GM21360 (cell line): ENCODE data around the gene PROX2.

Source experiments
- ATAC-seq: cut with Tn5 transposase; IDR thresholded peaks from one replicate; pipeline ENCODE4 v1.9.1; 2021; ENCODE audit warnings: mild to moderate bottlenecking, moderate library complexity; ENCODE audit not compliant: unreplicated experiment

Gene PROX2, protein sequence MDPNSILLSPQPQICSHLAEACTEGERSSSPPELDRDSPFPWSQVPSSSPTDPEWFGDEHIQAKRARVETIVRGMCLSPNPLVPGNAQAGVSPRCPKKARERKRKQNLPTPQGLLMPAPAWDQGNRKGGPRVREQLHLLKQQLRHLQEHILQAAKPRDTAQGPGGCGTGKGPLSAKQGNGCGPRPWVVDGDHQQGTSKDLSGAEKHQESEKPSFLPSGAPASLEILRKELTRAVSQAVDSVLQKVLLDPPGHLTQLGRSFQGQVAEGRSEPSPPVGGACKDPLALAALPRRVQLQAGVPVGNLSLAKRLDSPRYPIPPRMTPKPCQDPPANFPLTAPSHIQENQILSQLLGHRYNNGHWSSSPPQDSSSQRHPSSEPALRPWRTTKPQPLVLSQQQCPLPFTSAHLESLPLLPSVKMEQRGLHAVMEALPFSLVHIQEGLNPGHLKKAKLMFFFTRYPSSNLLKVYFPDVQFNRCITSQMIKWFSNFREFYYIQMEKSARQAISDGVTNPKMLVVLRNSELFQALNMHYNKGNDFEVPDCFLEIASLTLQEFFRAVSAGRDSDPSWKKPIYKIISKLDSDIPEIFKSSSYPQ

DNA sequence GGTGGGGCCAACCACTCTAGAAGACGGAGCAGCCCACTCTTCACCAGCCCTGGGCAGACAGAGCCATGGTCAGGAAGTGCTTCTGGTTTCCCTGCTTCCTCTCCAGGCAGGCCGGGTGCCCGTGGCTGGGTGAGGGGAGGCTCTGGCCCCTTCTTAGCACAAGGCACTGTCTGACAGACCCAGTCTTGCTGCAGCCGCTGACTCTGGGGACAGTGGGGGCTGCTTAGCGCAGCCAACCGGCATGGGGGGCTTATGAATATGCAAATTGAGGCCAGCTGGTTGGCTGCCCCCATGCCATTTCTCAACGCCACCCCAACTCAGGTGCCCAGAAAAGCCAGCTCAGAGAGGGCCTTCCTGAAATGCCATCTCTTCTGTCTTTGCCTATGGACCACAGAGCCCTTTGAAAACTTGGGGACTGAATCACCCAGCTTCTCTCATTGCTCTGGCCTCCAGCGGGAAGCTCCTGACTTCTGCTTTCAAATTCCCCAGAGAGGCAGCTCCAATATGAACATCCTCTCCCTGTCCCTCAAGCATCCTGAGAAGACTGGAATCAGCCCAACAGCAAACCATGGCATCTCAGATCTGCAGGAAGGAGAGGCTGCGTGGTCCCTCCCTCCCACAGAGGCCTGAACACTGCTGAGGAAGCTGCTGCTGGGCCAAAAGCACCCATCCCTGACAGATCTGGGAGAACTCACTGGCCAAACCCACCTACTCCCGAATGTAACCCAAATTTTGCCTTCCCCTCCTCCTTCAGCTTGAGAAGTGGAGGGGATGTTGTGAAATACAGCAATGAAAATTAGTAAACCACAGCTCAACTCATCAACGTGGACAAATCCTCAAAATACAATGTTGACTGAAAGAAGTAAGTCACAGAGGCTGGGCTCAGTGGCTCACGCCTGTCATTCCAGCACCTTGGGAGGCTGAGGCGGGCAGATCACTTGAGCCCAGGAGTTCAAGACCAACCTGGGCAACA lies at the start of gene PROX2:
Gene PROX2, minus strand, starts transcription at position 205 of the 973 bp plus-strand sequence. CDS start 12,311 bp downstream, outside the sequence.
- no peak for ATAC-seq

DNA sequence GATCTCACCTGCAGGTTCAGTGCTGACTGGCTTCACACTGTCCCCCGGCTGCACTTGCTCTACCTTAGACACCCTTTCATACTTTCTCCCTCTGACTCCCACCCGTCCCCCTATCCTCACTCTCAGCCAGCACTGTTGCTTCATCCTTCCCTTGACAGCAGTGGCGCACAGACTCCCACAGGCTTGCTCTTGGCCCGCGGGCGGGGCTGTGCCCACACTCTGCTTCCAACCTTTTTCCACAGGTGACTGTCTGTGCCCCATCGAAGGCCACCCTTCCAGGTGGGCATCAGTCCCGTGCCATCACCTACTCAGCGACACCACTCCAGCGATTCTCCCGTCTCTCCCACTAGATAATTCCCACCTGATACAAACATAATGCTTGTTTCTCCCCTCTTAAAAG lies 48.1 kb upstream of the PROX2 start:
- no peak for ATAC-seq

DNA sequence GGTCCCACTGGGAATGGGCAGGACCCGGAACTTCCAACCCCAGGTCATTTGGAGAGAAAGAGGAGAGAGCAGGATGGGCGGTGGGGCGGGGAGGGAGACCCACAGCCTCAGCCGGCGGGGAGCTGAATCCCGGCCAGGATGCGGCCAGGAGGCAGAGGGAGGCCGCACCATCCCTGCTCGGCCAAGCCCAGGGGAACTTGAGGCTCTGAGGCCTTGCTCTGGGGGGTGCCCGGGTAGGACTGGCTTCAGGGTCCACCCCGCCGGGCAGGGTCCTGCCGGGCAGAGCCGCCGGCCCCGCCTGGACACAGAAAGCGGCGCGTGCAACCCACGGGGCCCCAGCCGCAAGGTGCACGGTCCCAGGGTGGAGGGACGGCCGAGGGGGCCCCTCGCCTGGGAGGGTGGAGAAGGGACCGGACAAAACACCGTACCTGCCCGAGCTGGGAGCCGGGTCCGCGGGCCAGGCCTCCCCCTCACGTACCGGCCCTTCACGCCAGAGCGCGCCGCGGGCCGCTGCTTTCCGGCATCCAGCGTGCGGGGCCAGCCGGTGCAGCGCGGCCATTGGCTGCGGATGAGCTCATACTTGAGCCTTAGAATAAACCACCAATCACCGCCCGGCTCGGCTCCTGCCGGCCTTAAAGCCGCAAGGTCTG lies 46.9 kb upstream of the PROX2 start, which contains the start of gene RPS6KL1:
Gene RPS6KL1, minus strand, starts transcription at position 509 of the 650 bp plus-strand sequence. CDS start 1,719 bp downstream, outside the sequence.
- ATAC-seq: peak; percentile 51

DNA sequence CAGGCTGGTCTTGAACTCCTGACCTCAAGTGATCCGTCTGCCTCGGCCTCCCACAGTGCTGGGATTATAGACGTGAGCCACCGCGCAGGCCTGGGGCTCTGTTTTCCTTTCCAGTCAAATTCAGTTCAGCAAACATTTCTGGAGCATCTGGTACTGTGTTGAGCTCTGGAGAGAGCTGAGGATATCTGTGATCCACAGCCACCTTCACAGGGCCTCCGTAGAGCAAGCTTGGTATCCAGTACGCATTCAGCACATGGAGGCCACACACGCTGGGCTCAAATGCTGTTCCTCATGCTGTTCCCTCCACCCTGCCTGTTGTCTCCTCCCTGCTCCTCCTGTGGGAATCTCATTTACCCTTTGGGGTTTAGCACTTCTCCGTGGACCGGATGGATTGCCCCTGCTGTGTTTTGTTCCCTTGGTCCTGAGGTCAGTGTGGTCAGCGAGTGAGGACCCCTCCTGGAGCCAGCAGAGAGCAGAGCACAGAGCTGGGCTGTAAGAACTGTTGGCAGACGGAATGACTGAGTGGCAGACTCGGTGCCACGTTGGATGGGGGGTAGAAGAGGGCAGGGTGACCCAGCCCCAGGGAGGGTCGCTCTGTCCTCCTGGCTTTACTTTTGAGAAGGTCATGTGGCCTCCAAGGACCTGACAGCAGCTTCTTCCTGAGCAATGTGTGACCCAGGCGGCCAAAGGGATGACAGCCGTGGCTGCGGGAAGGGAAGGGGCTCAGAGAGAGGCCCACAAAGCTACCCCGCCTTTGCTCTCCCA lies 46.2 kb upstream of the PROX2 start:
- ATAC-seq: no peak

DNA sequence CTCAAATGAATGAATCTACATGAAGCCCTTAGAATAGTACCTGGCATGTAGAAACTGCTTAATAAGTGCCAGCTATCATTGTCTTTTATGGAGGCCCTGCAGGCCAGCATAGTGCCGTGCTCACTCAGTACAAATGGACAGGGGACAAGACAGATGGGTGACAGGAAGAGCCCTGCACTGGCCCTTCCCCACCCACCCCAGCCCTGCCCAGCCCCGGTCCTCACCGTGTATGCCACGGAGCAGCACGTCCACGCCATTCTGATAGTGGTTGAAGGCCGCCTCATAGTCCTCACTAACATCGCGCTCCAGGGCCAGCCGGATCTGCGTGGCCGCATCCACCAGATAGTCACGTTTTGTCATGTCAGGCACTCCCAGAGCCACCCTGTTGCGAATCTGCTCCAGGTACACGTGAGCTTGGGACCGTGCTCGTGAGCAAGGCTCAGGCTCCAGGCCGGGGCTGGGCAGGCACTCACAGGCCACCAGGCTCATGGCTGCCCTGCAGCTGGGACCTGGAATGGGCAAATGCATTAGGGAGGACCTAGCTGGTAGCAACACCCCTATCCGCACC lies 45.2 kb upstream of the PROX2 start:
- no peak for ATAC-seq

DNA sequence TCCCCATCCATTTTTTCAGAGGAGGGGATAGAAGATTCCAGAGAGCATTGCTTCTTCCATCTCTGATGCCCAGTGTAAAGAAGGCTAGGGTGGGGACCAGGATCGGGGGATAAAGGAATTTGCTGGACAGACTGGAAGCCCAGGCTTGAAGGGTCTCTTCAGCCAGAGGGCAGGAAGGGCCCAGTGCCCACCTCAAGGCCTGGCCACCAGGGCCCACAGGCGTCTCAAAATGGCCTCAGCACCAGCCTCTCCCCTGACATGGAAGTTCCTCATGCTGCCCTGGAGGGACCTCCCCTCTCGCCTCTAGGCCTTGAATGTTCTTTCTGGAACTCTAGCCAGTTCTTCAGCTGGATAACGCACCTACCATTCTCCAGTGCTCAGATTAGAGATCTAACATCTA lies 44.3 kb upstream of the PROX2 start:
- ATAC-seq: no peak

DNA sequence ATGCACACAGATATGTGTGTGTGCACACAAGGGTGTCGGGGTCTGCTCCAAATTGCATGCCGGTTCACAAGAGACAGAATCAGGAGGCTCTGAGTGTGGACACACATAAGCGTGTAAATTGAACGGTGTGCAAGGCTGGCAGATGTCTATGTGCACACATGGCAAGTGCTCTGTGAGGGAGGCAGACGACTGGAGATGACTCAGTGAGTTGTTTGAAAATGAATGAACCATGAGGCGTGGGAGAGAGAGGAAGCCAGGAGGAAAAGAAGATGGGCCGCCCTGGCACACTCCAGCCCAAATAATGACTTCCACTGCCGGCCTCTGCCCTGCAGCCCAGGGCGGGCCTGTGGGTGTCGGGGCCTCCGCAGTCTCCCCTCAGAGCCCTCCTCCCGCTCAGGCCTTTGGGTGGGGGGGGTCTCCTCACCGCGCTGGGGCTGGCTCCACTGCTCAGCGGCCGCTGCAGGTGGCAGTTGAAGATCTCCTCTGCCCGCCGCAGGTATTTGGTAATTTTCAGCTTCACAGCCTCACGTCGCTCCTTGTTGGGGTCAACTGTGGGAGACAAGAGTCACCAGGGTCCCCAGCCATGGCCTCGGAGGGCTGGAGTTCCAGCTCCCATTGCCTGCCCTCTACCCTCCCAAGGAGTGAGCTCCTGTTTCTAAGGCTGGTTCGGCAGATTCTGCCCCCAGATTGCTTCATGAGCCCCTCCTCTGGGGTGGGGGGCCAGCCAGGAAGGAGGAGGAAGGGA lies 43.6 kb upstream of the PROX2 start:
- ATAC-seq: no peak

DNA sequence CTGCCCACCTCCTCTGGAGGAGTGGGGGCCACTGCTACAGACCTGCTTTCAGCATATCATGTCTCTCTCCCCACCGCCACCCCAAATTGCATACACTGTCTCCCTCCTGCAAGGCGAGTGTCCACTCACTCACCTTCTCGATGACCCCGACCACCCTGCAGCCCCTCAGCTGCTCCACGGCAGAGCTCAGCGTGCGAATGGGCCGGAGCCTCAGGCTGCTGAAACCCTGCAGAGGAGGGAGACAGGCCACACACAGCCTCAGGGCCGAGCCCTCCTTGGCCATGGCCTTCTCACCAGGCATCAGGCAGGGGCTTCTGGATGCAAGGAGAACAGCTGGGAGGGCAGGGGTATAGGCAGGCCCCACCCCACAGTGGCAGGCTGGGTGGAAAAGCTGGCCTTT lies 42.4 kb upstream of the PROX2 start:
- no peak for ATAC-seq

DNA sequence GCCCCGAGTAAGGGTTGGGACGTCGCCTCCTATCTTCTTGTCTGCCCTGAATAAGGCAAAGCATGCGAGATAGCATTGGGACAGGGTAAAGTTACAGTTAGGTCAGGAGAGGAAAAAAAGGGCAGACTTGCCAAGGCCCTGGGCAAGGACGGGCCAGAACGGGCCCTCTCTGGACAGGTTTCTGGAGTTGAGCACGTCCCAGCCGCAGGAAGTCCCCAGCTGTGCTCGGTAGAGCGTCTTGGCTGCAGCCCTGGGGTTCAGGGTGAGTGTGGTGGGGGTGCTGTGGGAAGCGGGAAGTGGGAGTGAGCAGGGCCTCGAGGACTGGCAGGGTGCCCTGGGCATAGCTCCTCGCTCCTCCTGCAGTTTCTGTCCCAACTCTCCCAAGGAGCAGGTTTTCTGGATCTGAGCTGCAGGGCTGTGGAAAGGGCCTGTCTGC lies 41.7 kb upstream of the PROX2 start:
- no peak for ATAC-seq

DNA sequence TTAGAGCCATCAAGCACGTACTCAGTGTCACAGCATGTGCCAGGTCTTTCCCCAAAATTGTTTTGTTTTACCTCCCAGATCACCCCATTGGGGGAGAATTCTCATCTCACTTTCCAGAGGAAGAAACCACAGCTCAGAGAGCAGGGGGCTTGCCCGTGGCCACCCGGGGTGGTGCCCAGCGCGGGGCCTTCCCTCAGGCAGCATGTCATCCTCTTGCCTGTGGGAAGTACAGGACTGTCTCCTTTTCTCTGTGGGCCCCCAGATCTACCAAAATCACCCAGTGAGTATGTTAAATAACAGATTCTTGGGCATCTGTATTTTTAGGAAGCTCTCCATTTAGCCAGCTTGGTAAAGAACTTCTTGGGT lies 41.2 kb upstream of the PROX2 start:
- no peak for ATAC-seq

DNA sequence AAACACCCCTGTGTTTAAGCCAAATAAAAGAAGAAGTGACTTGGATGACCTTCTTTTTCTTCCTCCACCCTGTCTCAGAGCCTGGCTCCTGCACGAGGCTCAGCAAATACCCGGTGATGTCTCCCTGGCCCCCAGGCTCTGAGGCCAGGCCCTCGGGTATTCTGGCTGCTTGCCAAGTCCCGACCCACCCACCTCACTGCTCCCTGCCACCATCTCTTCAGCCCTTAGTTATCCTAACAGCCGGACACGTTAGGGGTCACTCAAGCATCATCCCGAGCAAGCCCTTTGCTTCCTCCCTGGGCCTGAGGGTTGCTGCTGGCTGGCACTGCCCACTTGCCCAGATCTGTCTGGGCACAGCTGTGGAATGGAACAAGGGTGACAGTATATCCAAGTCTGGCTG lies 39.9 kb upstream of the PROX2 start:
- no peak for ATAC-seq

DNA sequence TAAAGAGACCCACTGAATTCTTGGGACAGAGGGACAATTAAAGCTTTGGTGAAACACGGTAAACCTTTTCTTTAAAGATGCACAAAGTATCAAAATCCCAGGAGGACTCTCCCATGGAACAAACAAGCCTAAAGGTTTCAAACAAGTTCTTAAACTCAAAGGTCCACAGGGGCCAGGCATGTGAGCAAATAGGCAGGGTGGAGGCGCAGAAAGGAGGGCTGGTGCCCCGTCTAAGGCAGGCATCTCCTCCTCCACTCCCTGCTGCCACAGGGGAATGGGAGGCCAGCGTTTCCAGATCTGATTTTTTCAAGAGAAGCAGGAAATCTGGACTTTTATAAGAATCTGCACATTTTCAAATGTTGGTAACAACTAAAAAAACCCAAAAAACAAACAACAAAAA lies 39.5 kb upstream of the PROX2 start:
- ATAC-seq: no peak

DNA sequence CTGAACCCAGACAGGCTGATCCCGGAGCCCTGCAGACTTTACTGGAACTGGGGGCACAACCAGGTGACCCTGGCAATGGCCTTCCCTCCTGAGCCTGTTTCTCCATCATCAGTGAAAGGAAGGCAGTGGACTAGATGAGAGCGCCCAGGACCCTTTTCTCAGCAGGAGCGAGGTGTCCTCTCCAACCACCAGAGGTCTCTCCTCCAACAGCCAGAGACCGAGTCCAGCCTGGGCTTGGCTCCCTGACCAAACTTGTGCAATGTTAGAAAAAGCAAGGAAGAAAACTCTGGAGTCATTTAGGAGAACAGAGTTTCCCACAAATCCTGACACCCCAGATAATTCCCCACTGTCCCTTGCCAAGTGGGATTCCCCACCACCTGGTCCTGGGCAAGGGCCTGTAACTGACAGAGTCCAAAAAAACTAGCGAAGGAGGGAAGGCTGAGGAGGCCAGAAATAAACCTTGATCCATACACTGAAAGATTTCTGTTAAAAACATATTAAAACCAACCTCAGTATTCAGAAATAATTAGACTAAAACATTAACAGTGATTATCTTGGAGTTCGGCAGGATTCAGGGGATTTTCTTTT lies 38.1 kb upstream of the PROX2 start:
- no peak for ATAC-seq

DNA sequence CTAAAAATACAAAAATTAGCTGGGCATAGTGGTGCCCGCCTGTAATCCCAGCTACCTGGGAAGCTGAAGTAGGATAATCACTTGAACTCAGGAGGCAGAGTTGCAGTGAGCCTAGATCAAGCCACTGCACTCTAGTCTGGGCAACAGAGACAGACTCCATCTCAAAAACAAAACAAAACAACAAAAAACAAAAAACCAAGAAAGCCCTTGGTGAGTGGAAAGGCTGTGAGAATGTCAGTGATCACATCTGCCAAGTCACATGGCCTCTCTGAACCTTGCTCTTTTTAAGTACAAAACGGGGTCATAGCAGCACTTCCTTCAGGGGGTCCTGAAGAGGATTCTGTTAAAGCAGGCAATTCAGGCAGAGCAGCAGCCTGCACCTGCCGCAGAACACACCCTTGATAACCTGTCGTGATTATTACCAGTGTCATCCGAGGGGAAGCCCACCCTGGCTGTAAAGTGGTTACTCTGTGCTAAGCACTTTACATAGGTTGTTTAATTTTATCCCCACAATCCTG lies 37.5 kb upstream of the PROX2 start:
- ATAC-seq: no peak

DNA sequence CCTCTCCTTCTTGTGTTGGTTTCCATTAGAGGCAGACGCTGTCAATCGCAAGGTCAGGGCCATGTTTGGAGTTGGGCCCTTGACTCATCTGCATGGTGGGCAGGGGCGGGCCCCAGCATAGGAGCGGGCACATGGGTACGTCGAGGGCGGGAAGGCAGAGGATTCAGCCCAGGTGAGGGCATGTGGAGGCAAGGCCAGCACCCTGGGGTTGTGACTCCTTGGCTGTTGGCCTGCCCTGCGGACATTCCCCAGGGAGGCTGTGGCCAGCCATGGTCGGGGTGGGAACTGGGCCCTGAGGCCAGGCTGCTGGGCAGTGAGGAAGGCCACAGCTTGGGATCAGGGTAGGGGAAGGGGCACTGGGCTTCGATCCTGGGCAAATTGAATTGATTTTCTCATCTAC lies 36.9 kb upstream of the PROX2 start:
- ATAC-seq: no peak

DNA sequence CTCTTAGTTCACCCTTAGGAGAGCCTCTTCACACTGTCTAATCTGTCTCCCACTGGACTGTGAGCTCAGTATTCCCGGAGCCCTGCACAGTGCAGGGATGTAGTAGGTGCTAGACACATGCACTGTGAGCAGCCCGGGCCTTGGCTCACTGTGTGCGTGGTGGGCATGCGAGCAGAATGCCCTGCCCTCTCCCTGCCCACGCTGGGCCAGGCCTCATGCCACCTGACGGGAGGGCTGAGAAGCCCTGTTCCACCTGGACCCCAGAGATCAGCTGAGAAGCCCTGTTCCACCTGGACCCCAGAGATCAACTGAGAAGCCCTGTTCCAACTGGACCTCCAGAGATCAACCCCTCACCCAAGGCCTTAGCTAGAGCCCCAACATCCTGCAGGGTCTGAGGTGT lies 36.2 kb upstream of the PROX2 start:
- no peak for ATAC-seq

DNA sequence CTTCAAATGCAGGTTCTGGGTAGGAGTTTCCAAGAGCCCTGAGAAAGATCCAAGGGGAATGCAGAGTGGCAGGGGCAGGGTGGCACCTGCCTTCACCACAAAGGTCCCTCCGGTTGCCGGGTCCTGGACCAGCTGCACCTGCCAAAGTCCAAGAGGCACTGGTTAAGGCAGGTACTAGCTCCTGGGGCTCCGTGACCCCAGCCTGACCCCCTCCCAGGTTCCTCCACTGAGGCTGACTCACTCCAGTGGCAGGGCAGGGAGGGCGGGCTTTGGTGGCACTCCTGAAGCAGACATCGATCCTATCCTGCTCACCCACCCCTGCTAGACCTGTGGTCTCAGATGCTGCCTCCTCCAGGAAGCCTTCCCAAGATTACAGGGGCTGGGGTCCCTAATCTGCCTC lies 35.8 kb upstream of the PROX2 start:
- ATAC-seq: no peak

DNA sequence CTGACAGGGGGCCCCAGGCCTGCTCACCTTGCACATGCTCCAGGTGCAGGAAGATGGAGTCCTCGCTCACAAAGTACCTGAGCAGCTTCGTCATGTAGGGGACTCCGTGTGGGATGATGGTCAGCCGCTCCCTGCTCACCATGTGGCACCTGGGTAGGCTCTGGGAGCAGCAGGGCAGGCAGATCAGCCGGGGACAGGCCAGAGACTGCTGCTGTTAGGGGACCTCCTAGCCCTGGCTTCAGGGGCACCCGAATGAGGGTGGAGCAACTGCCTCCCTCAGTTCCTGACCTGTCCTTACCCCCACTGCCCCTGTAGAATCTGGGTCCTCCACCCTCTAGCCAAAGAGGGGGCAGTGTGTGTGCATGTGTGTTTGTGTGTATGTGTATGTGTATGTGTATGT lies 35.3 kb upstream of the PROX2 start:
- no peak for ATAC-seq
